IMR-90 (cell line): ENCODE data around the gene GSTT4. TPM values are rescaled to one million over a fixed set of nuclear protein-coding genes. Genes with fewer than 3 reads are reported as not detected.

ENCODE experiments used
- ATAC-seq: fragments of 200-7000 bp; cut with Tn5 transposase; 2 replicates; pipeline ENCODE4 v1.9.1; 2020; ENCODE audit warnings: low read depth, mild to moderate bottlenecking, moderate library complexity
- BruUV-seq: library from RNA; stranded (reverse); fragments of 400-500 nt; replicated peaks from 2 replicates; lab custom pipeline; 2021; lab: Mats Ljungman, UMichigan
- CTCF ChIA-PET: fragments of 300-600 bp; formaldehyde crosslinking; extraction: SDS; loops from one replicate; lab custom pipeline; 2021; ENCODE audit warnings: antibody characterized with exemption; lab: Yijun Ruan, JAX
- POLR2A ChIA-PET: fragments of 300-600 bp; sonication (Branson Sonifier 250); formaldehyde crosslinking; loops from one replicate; lab custom pipeline; 2022; ENCODE audit warnings: antibody characterized with exemption; ENCODE audit not compliant: unreplicated experiment; lab: Charles Lee
- DNase-seq: peaks from one replicate; pipeline ENCODE4 v3.0.0; 2013
- H2AFZ ChIP-seq: replicated peaks from 2 replicates; pipeline ENCODE3; 2013; ENCODE audit warnings: low read length, mild to moderate bottlenecking; ENCODE audit not compliant: poor library complexity
- H2AK5ac ChIP-seq: 2 replicates; pipeline ENCODE4 v1.6.1; 2013; ENCODE audit warnings: low read depth, low read length, inconsistent platforms
- H2AK9ac ChIP-seq: replicated peaks from 2 replicates; pipeline ENCODE3; 2013; ENCODE audit warnings: mild to moderate bottlenecking, low read depth, low read length, moderate library complexity; ENCODE audit not compliant: poor library complexity
- H2BK120ac ChIP-seq: 2 replicates; pipeline ENCODE4 v1.6.1; 2013; ENCODE audit warnings: low read depth, low read length, inconsistent platforms
- H2BK15ac ChIP-seq: 3 replicates; pipeline ENCODE4 v1.6.1; 2013; ENCODE audit warnings: low read depth, low read length, inconsistent platforms
- H2BK20ac ChIP-seq: 2 replicates; pipeline ENCODE4 v1.6.1; 2013; ENCODE audit warnings: low read depth, mild to moderate bottlenecking, inconsistent platforms, low read length, moderate library complexity
- H2BK5ac ChIP-seq: 2 replicates; pipeline ENCODE4 v1.6.1; 2013; ENCODE audit warnings: mild to moderate bottlenecking, low read depth, low read length, inconsistent platforms; ENCODE audit not compliant: poor library complexity, severe bottlenecking
- H3K14ac ChIP-seq: replicated peaks from 2 replicates; pipeline ENCODE4 v1.6.1; 2013; ENCODE audit warnings: low read depth, low read length, inconsistent platforms
- H3K18ac ChIP-seq: 2 replicates; pipeline ENCODE4 v1.6.1; 2013; ENCODE audit warnings: low read depth, low read length, control low read depth
- H3K23ac ChIP-seq: 2 replicates; pipeline ENCODE4 v1.6.1; 2013; ENCODE audit warnings: low read depth, low read length, inconsistent platforms
- H3K27ac ChIP-seq: 2 replicates; pipeline ENCODE4 v1.5.1; 2013; ENCODE audit warnings: mild to moderate bottlenecking, control low read depth, low read length; ENCODE audit not compliant: insufficient read depth
- H3K27me3 ChIP-seq: 2 replicates; pipeline ENCODE4 v1.6.1; 2013; ENCODE audit warnings: low read length; ENCODE audit not compliant: control insufficient read depth, insufficient read depth
- H3K36me3 ChIP-seq: 2 replicates; pipeline ENCODE4 v1.6.1; 2013; ENCODE audit warnings: low read length, mixed read lengths; ENCODE audit not compliant: control insufficient read depth, insufficient read depth
- H3K4ac ChIP-seq: 2 replicates; pipeline ENCODE4 v1.6.1; 2013; ENCODE audit warnings: low read depth, low read length, inconsistent platforms
- H3K4me1 ChIP-seq: 2 replicates; pipeline ENCODE4 v1.6.1; 2013; ENCODE audit warnings: low read length, mixed read lengths; ENCODE audit not compliant: control insufficient read depth, insufficient read depth
- H3K4me2 ChIP-seq: 2 replicates; pipeline ENCODE4 v1.6.1; 2013; ENCODE audit warnings: low read depth, mild to moderate bottlenecking, control low read depth, low read length, moderate library complexity
- H3K4me3 ChIP-seq: 2 replicates; pipeline ENCODE4 v1.5.1; 2013; ENCODE audit warnings: low read depth, mild to moderate bottlenecking, control low read depth, low read length, moderate library complexity; ENCODE audit not compliant: insufficient read depth
- H3K56ac ChIP-seq: 2 replicates; pipeline ENCODE4 v1.6.1; 2013; ENCODE audit warnings: low read length, inconsistent platforms; ENCODE audit not compliant: insufficient read depth; ENCODE audit errors: extremely low read depth
- H3K79me1 ChIP-seq, 2 experiments: 2 replicates each; pipeline ENCODE4 v1.6.1; 2013; ENCODE audit warnings: low read length in 2 of 2, inconsistent platforms in 1 of 2, low read depth in 1 of 2
- H3K9ac ChIP-seq: 2 replicates; pipeline ENCODE4 v1.6.1; 2013; ENCODE audit warnings: low read depth, low read length, control low read depth
- H3K9me1 ChIP-seq: 2 replicates; pipeline ENCODE4 v1.6.1; 2013; ENCODE audit warnings: low read length, inconsistent platforms; ENCODE audit not compliant: insufficient read depth
- H3K9me3 ChIP-seq: 2 replicates; pipeline ENCODE4 v1.6.1; 2013; ENCODE audit warnings: low read length; ENCODE audit not compliant: control insufficient read depth, insufficient read depth
- H4K20me1 ChIP-seq: 2 replicates; pipeline ENCODE4 v1.6.1; 2013; ENCODE audit warnings: low read length, inconsistent platforms; ENCODE audit not compliant: insufficient read depth
- H4K5ac ChIP-seq: 2 replicates; pipeline ENCODE4 v1.6.1; 2013; ENCODE audit warnings: mild to moderate bottlenecking, low read depth, low read length, control low read depth
- H4K8ac ChIP-seq, 2 experiments: 2 replicates each; pipeline ENCODE4 v1.6.1; 2013; ENCODE audit warnings: low read depth in 2 of 2, low read length in 2 of 2, control low read depth in 1 of 2, inconsistent platforms in 1 of 2
- H4K91ac ChIP-seq: 2 replicates; pipeline ENCODE4 v1.6.1; 2013; ENCODE audit warnings: low read depth, low read length, inconsistent platforms; ENCODE audit not compliant: insufficient read depth
- BHLHE40 ChIP-seq: fragments of 150-350 bp; IDR thresholded peaks from 2 replicates; pipeline ENCODE4 v1.6.1; 2016; ENCODE audit warnings: mild to moderate bottlenecking, low read depth, low read length
- CEBPB ChIP-seq: IDR thresholded peaks from 2 replicates; pipeline ENCODE4 v1.6.1; 2012; ENCODE audit warnings: low read depth, low read length, improper control_type of control experiment
- CHD1 ChIP-seq: IDR thresholded peaks from 2 replicates; pipeline ENCODE4 v1.6.1; 2012; ENCODE audit warnings: low read depth, low read length, improper control_type of control experiment
- CTCF ChIP-seq: conservative IDR thresholded peaks from 2 replicates; pipeline ENCODE4 v1.5.1; 2012; ENCODE audit warnings: mild to moderate bottlenecking, low read depth, low read length, improper control_type of control experiment
- ELK1 ChIP-seq: fragments of 150-350 bp; IDR thresholded peaks from 2 replicates; pipeline ENCODE4 v1.6.1; 2016; ENCODE audit warnings: low read depth, mild to moderate bottlenecking, low read length, moderate library complexity, borderline replicate concordance
- FOS ChIP-seq: fragments of 150-350 bp; IDR thresholded peaks from 2 replicates; pipeline ENCODE4 v1.6.1; 2016; ENCODE audit warnings: low read depth, low read length
- MAFK ChIP-seq: IDR thresholded peaks from 2 replicates; pipeline ENCODE4 v1.6.1; 2012; ENCODE audit warnings: low read depth, low read length, improper control_type of control experiment
- MAZ ChIP-seq: IDR thresholded peaks from 2 replicates; pipeline ENCODE4 v1.6.1; 2012; ENCODE audit warnings: low read depth, mild to moderate bottlenecking, low read length, improper control_type of control experiment, moderate library complexity, borderline replicate concordance
- MXI1 ChIP-seq: IDR thresholded peaks from 2 replicates; pipeline ENCODE4 v1.6.1; 2012; ENCODE audit warnings: low read depth, mild to moderate bottlenecking, low read length, moderate library complexity, borderline replicate concordance
- NFE2L2 ChIP-seq: fragments of 150-350 bp; IDR thresholded peaks from 2 replicates; pipeline ENCODE4 v1.6.1; 2016; ENCODE audit warnings: low read depth, mild to moderate bottlenecking, low read length
- POLR2A ChIP-seq: IDR thresholded peaks from 2 replicates; pipeline ENCODE4 v1.6.1; 2012; ENCODE audit warnings: mild to moderate bottlenecking, low read depth, low read length
- RAD21 ChIP-seq: IDR thresholded peaks from 2 replicates; pipeline ENCODE4 v1.6.1; 2012; ENCODE audit warnings: low read length, improper control_type of control experiment
- RCOR1 ChIP-seq: IDR thresholded peaks from 2 replicates; pipeline ENCODE4 v1.6.1; 2012; ENCODE audit warnings: mild to moderate bottlenecking, low read length, improper control_type of control experiment; ENCODE audit not compliant: insufficient replicate concordance
- RFX5 ChIP-seq: IDR thresholded peaks from 2 replicates; pipeline ENCODE4 v1.8.0; 2012; ENCODE audit warnings: low read depth, mild to moderate bottlenecking, low read length, moderate library complexity
- SMC3 ChIP-seq: fragments of 150-350 bp; IDR thresholded peaks from 2 replicates; pipeline ENCODE4 v1.6.1; 2016; ENCODE audit warnings: low read depth, mild to moderate bottlenecking, antibody characterized with exemption, low read length, moderate library complexity
- USF2 ChIP-seq: fragments of 150-350 bp; IDR thresholded peaks from 2 replicates; pipeline ENCODE4 v1.6.1; 2017; ENCODE audit warnings: mild to moderate bottlenecking, antibody characterized with exemption, low read length, low read depth
- dilution Hi-C: fragments of 300-500 bp; cut with HindIII; formaldehyde crosslinking; loops from one replicate; pipeline ENCODE4 v1.14.3; 2018; ENCODE audit warnings: low sequenced_read_pairs; ENCODE audit not compliant: unreplicated experiment
- in situ Hi-C: fragments of 300-500 bp; cut with MboI; formaldehyde crosslinking; loops from 3 replicates; pipeline ENCODE4 v1.14.3; 2019; ENCODE audit warnings: low sequenced_read_pairs, inconsistent platforms, mixed read lengths
- intact Hi-C: fragments of 100-400 bp; cut with micrococcal nuclease; formaldehyde crosslinking; loops from 2 replicates; pipeline ENCODE4 v1.10.0; 2022
- polyA plus RNA-seq, 3 experiments: library from polyadenylated mRNA; depleted of rRNA; stranded (reverse); fragments of >200 nt; gene quantifications; 2 replicates each; pipeline ENCODE4 v1.2.3, GENCODE V29; 2012; ENCODE audit warnings: low replicate concordance in 1 of 3
- total RNA-seq: library from RNA; depleted of rRNA; stranded (reverse); fragments of >200 nt; gene quantifications from 2 replicates; pipeline ENCODE4 v1.2.3, GENCODE V29; 2012

Gene GSTT4
- total and polyA plus RNA-seq, 2 of the 4 experiments (the other 2 are of a cell fraction): not detected

GRCh38 chr22:24023204-24023789 lies 18.0 kb upstream of the GSTT4 start:
- H2BK120ac ChIP-seq: no peak overlapping the region
- no peak overlapping the region for H3K23ac ChIP-seq
- no peak overlapping the region for H3K4me2 ChIP-seq
- H2AK9ac ChIP-seq: no peak overlapping the region
- H4K20me1 ChIP-seq: peaks cover 6% of the 10 kb centered on the region
- H3K36me3 ChIP-seq: peaks cover 3% of the 10 kb centered on the region; the same call in 1 of the 2 replicates
- H2BK5ac ChIP-seq: no peak overlapping the region
- no peak overlapping the region for H3K4ac ChIP-seq
- no TSS peak for BruUV-seq
- H2AFZ ChIP-seq: no peak overlapping the region
- ChIA-PET POLR2A (no interaction called here), CTCF (no interaction called here)
- no peak overlapping the region for H3K56ac ChIP-seq
- intact Hi-C loops (no loop called here), dilution Hi-C loops (no loop called here), in situ Hi-C loops (no loop called here)
- H3K18ac ChIP-seq: no peak overlapping the region
- DNase-seq: no peak
- H3K9ac ChIP-seq: no peak overlapping the region
- no peak overlapping the region for H3K27ac ChIP-seq
- no peaks in the 10 kb centered on the region for H3K9me3 ChIP-seq
- no peaks in the 10 kb centered on the region for H3K4me1 ChIP-seq
- H2BK20ac ChIP-seq: no peak overlapping the region
- ATAC-seq: no peak
- H4K8ac ChIP-seq: no peak overlapping the region
- no peaks in the 10 kb centered on the region for H3K9me1 ChIP-seq
- H3K27me3 ChIP-seq: no peaks in the 10 kb centered on the region
- H4K91ac ChIP-seq: no peak overlapping the region
- no peak overlapping the region for H3K14ac ChIP-seq
- TF ChIP-seq BHLHE40 (no peak), RFX5 (no peak), USF2 (no peak), RAD21 (no peak), MAFK (no peak), MAZ (no peak), NFE2L2 (no peak), SMC3 (no peak), MXI1 (no peak), FOS (no peak), CHD1 (no peak), CTCF (no peak), RCOR1 (no peak), ELK1 (no peak), CEBPB (no peak), POLR2A (no peak)
- H2BK15ac ChIP-seq: no peak overlapping the region
- H3K79me1 ChIP-seq: peaks cover 20 to 43% of the 10 kb centered on the region in 2 experiments
- no peak overlapping the region for H4K5ac ChIP-seq
- H3K4me3 ChIP-seq: no peak overlapping the region
- no peak overlapping the region for H2AK5ac ChIP-seq
